Astrocyte (in vitro differentiated cells and primary cell): Measurements from ENCODE around the gene UTP18. TPM values are rescaled to one million over a fixed set of nuclear protein-coding genes. Genes with fewer than 3 reads are reported as not detected.

Source experiments
- DNase-seq: peaks from one replicate; pipeline ENCODE4 v3.0.0-alpha.2; 2010; ENCODE audit warnings: low read depth
- FAIRE-seq: peaks from 2 replicates; lab custom pipeline; 2011; peaks lifted over from hg19 to GRCh38; lab: Jason Lieb, UNC
- H2AFZ ChIP-seq: 2 replicates; pipeline ENCODE4 v1.6.0; 2012; ENCODE audit warnings: low read depth, low read length, inconsistent platforms
- H3K27ac ChIP-seq: 2 replicates; pipeline ENCODE4 v1.5.1; 2011; ENCODE audit warnings: low read depth, low read length, inconsistent platforms
- H3K27me3 ChIP-seq: 2 replicates; pipeline ENCODE4 v1.6.0; 2011; ENCODE audit warnings: low read length, inconsistent platforms; ENCODE audit not compliant: insufficient read depth
- H3K36me3 ChIP-seq: 2 replicates; pipeline ENCODE4 v1.5.1; 2011; ENCODE audit warnings: low read length, inconsistent platforms; ENCODE audit not compliant: insufficient read depth
- H3K4me1 ChIP-seq: 2 replicates; pipeline ENCODE4 v1.5.1; 2011; ENCODE audit warnings: low read length, inconsistent platforms; ENCODE audit not compliant: insufficient read depth
- H3K4me2 ChIP-seq: 2 replicates; pipeline ENCODE4 v1.6.0; 2012; ENCODE audit warnings: low read length, inconsistent platforms
- H3K4me3 ChIP-seq: 2 replicates; pipeline ENCODE4 v1.5.1; 2011; ENCODE audit warnings: low read depth, mild to moderate bottlenecking, low read length, inconsistent platforms; ENCODE audit not compliant: insufficient read depth
- H3K79me2 ChIP-seq: 2 replicates; pipeline ENCODE4 v1.6.0; 2012; ENCODE audit warnings: mild to moderate bottlenecking, low read length, inconsistent platforms; ENCODE audit not compliant: insufficient read depth
- H3K9ac ChIP-seq: 2 replicates; pipeline ENCODE4 v1.6.0; 2012; ENCODE audit warnings: mild to moderate bottlenecking, low read length, inconsistent platforms
- H3K9me3 ChIP-seq: 2 replicates; pipeline ENCODE4 v1.5.1; 2012; ENCODE audit warnings: low read depth, mild to moderate bottlenecking, low read length, inconsistent platforms; ENCODE audit not compliant: insufficient read depth
- H4K20me1 ChIP-seq: 2 replicates; pipeline ENCODE4 v1.6.0; 2012; ENCODE audit warnings: low read length, inconsistent platforms; ENCODE audit not compliant: insufficient read depth
- H3K27ac Mint-ChIP-seq: one replicate; pipeline ENCODE4 v1.8.0; 2021; ENCODE audit warnings: mild to moderate bottlenecking, mixed read lengths; ENCODE audit not compliant: unreplicated experiment
- H3K27me3 Mint-ChIP-seq: one replicate; pipeline ENCODE4 v1.8.0; 2021; ENCODE audit warnings: low read depth, mixed read lengths; ENCODE audit not compliant: unreplicated experiment
- H3K36me3 Mint-ChIP-seq: one replicate; pipeline ENCODE4 v1.8.0; 2021; ENCODE audit warnings: low read depth, mixed read lengths; ENCODE audit not compliant: unreplicated experiment
- H3K4me1 Mint-ChIP-seq: one replicate; pipeline ENCODE4 v1.8.0; 2021; ENCODE audit warnings: low read depth, mixed read lengths; ENCODE audit not compliant: unreplicated experiment
- H3K4me3 Mint-ChIP-seq: one replicate; pipeline ENCODE4 v1.8.0; 2021; ENCODE audit warnings: mild to moderate bottlenecking, moderate library complexity, mixed read lengths; ENCODE audit not compliant: unreplicated experiment
- H3K9me3 Mint-ChIP-seq: one replicate; pipeline ENCODE4 v1.8.0; 2021; ENCODE audit warnings: mild to moderate bottlenecking, mixed read lengths; ENCODE audit not compliant: unreplicated experiment
- CTCF ChIP-seq: IDR thresholded peaks from 2 replicates; pipeline ENCODE4 v1.5.1; 2011; ENCODE audit warnings: low read depth, mild to moderate bottlenecking, inconsistent platforms, low read length, moderate library complexity; ENCODE audit not compliant: insufficient read depth
- EZH2 ChIP-seq: IDR thresholded peaks from 2 replicates; pipeline ENCODE4 v1.6.1; 2012; ENCODE audit warnings: mild to moderate bottlenecking, low read length, inconsistent platforms; ENCODE audit not compliant: insufficient read depth
- total RNA-seq: library from RNA; stranded (reverse); gene quantifications from 2 replicates; pipeline ENCODE4 v1.2.1, GENCODE V29; 2021

UTP18 gene
- total RNA-seq, 1 donor from 2014 or later = 35.0 TPM

- H3K27ac ChIP-seq = no peak overlapping the region
- no peak overlapping the region for H3K4me2 ChIP-seq
- no peak overlapping the region for H2AFZ ChIP-seq
- TF ChIP-seq EZH2 (no peak), CTCF (no peak)
- peak overlapping the region; percentile 20 for H3K4me3 Mint-ChIP-seq
- no peaks in the 10 kb centered on the region for H3K27me3 ChIP-seq
- H3K79me2 ChIP-seq = peaks cover 79% of the 10 kb centered on the region
- H3K9me3 ChIP-seq = no peaks in the 10 kb centered on the region
- DNase-seq = no peak
- no peak overlapping the region for H3K27ac Mint-ChIP-seq
- H3K9me3 Mint-ChIP-seq = no peaks in the 10 kb centered on the region
- no peaks in the 10 kb centered on the region for H3K27me3 Mint-ChIP-seq
- no peaks in the 10 kb centered on the region for H3K36me3 ChIP-seq
- H4K20me1 ChIP-seq = peaks cover 23% of the 10 kb centered on the region
- H3K36me3 Mint-ChIP-seq = peaks cover 3% of the 10 kb centered on the region
- no peak overlapping the region for H3K9ac ChIP-seq
- H3K4me1 ChIP-seq = peaks cover 7% of the 10 kb centered on the region
- FAIRE-seq = no peak
- peaks cover 27% of the 10 kb centered on the region for H3K4me1 Mint-ChIP-seq
- H3K4me3 ChIP-seq = no peak overlapping the region
Measured at GRCh38 chr17:51256101-51256500, 4.2 kb upstream of the UTP18 start.

GRCh38 chr17:51257150-51258081 lies 2.9 kb upstream of the UTP18 start:
- Histone ChIP-seq H3K4me1 (peaks cover 15% of the 10 kb centered on the region), H3K9ac (no peak overlapping the region), H3K4me3 (no peak overlapping the region), H3K36me3 (no peaks in the 10 kb centered on the region), H3K79me2 (peaks cover 92% of the 10 kb centered on the region), H2AFZ (no peak overlapping the region), H4K20me1 (peaks cover 34% of the 10 kb centered on the region), H3K4me2 (peak overlapping the region; percentile 99), H3K9me3 (no peaks in the 10 kb centered on the region), H3K27ac (no peak overlapping the region), H3K27me3 (no peaks in the 10 kb centered on the region)
- FAIRE-seq (no peak), DNase-seq (no peak)
- Mint-ChIP-seq H3K27ac (peak overlapping the region; percentile 47), H3K9me3 (no peaks in the 10 kb centered on the region), H3K36me3 (no peaks in the 10 kb centered on the region), H3K4me3 (peak overlapping the region; percentile 92), H3K27me3 (no peaks in the 10 kb centered on the region), H3K4me1 (peaks cover 30% of the 10 kb centered on the region)
- TF ChIP-seq CTCF = no peak
- no peak for TF ChIP-seq EZH2
